ENCODE data around the gene NOX1.

NOX1 gene

GRCh38 chrX:100864657-100865391 lies 9.3 kb downstream of the NOX1 start:
- Histone ChIP-seq H3K9ac (ENCODE audit: low read depth, low read length) (no peak overlapping the region), H3K27ac (ENCODE audit: low read length) (no peak overlapping the region), H3K4me1 (ENCODE audit: insufficient read depth, low read length) (no peaks in the 10 kb centered on the region), H3K27me3 (ENCODE audit: insufficient read depth, low read length) (no peaks in the 10 kb centered on the region), H3K9me3 (ENCODE audit: insufficient read depth, low read depth, low read length) (no peaks in the 10 kb centered on the region), H3K36me3 (ENCODE audit: insufficient read depth, low read depth, low read length) (no peaks in the 10 kb centered on the region), H3K4me3 (ENCODE audit: low read length) (no peak overlapping the region)

- H3K27ac ChIP-seq (ENCODE audit: low read length): no peak overlapping the region
- H3K9ac ChIP-seq (ENCODE audit: low read depth, low read length): no peak overlapping the region
- H3K4me3 ChIP-seq (ENCODE audit: low read length): no peak overlapping the region
- H3K4me1 ChIP-seq (ENCODE audit: insufficient read depth, low read length): no peaks in the 10 kb centered on the region
- H3K27me3 ChIP-seq (ENCODE audit: insufficient read depth, low read length): no peaks in the 10 kb centered on the region
- H3K9me3 ChIP-seq (ENCODE audit: insufficient read depth, low read depth, low read length): no peaks in the 10 kb centered on the region
- H3K36me3 ChIP-seq (ENCODE audit: insufficient read depth, low read depth, low read length): no peaks in the 10 kb centered on the region
Measured at GRCh38 chrX:100863326-100863864, 10.8 kb downstream of the NOX1 start.

- no peaks in the 10 kb centered on the region for H3K27me3 ChIP-seq (ENCODE audit: insufficient read depth, low read length)
- H3K9me3 ChIP-seq (ENCODE audit: insufficient read depth, low read depth, low read length): no peaks in the 10 kb centered on the region
- no peak overlapping the region for H3K27ac ChIP-seq (ENCODE audit: low read length)
- H3K4me3 ChIP-seq (ENCODE audit: low read length): no peak overlapping the region
- no peaks in the 10 kb centered on the region for H3K4me1 ChIP-seq (ENCODE audit: insufficient read depth, low read length)
- no peaks in the 10 kb centered on the region for H3K36me3 ChIP-seq (ENCODE audit: insufficient read depth, low read depth, low read length)
- H3K9ac ChIP-seq (ENCODE audit: low read depth, low read length): no peak overlapping the region
Measured at GRCh38 chrX:100852810-100853209, 21.3 kb downstream of the NOX1 start.

GRCh38 chrX:100850317-100850716 lies 23.8 kb downstream of the NOX1 start:
- H3K4me3 ChIP-seq (ENCODE audit: low read length): no peak overlapping the region
- H3K9me3 ChIP-seq (ENCODE audit: insufficient read depth, low read depth, low read length): no peaks in the 10 kb centered on the region

GRCh38 chrX:100831219-100831946 lies 42.8 kb downstream of the NOX1 start:
- no peaks in the 10 kb centered on the region for H3K27me3 ChIP-seq (ENCODE audit: insufficient read depth, low read length)
- no peaks in the 10 kb centered on the region for H3K9me3 ChIP-seq (ENCODE audit: insufficient read depth, low read depth, low read length)
- H3K4me3 ChIP-seq (ENCODE audit: low read length): no peak overlapping the region
- H3K9ac ChIP-seq (ENCODE audit: low read depth, low read length): no peak overlapping the region
- H3K27ac ChIP-seq (ENCODE audit: low read length): no peak overlapping the region
- H3K36me3 ChIP-seq (ENCODE audit: insufficient read depth, low read depth, low read length): peaks cover 79% of the 10 kb centered on the region
- H3K4me1 ChIP-seq (ENCODE audit: insufficient read depth, low read length): no peaks in the 10 kb centered on the region

More at GRCh38 chrX:100850317-100850716, 23.8 kb downstream of the NOX1 start:
- Histone ChIP-seq H3K27me3 (ENCODE audit: insufficient read depth, low read length) (no peaks in the 10 kb centered on the region), H3K4me1 (ENCODE audit: insufficient read depth, low read length) (no peaks in the 10 kb centered on the region), H3K27ac (ENCODE audit: low read length) (no peak overlapping the region), H3K9ac (ENCODE audit: low read depth, low read length) (no peak overlapping the region), H3K36me3 (ENCODE audit: insufficient read depth, low read depth, low read length) (no peaks in the 10 kb centered on the region)

- no peak overlapping the region for H3K27ac ChIP-seq (ENCODE audit: low read length)
- peaks cover 85% of the 10 kb centered on the region for H3K36me3 ChIP-seq (ENCODE audit: insufficient read depth, low read depth, low read length)
- no peak overlapping the region for H3K9ac ChIP-seq (ENCODE audit: low read depth, low read length)
Measured at GRCh38 chrX:100830547-100830946, 43.6 kb downstream of the NOX1 start.

GRCh38 chrX:100830143-100830542 lies 44.0 kb downstream of the NOX1 start:
- H3K9ac ChIP-seq (ENCODE audit: low read depth, low read length): no peak overlapping the region
- H3K27ac ChIP-seq (ENCODE audit: low read length): no peak overlapping the region
- no peaks in the 10 kb centered on the region for H3K9me3 ChIP-seq (ENCODE audit: insufficient read depth, low read depth, low read length)
- no peaks in the 10 kb centered on the region for H3K27me3 ChIP-seq (ENCODE audit: insufficient read depth, low read length)
- peaks cover 86% of the 10 kb centered on the region for H3K36me3 ChIP-seq (ENCODE audit: insufficient read depth, low read depth, low read length)
- no peak overlapping the region for H3K4me3 ChIP-seq (ENCODE audit: low read length)
- no peaks in the 10 kb centered on the region for H3K4me1 ChIP-seq (ENCODE audit: insufficient read depth, low read length)

More at GRCh38 chrX:100830547-100830946, 43.6 kb downstream of the NOX1 start:
- H3K9me3 ChIP-seq (ENCODE audit: insufficient read depth, low read depth, low read length): no peaks in the 10 kb centered on the region
- H3K4me1 ChIP-seq (ENCODE audit: insufficient read depth, low read length): no peaks in the 10 kb centered on the region
- no peak overlapping the region for H3K4me3 ChIP-seq (ENCODE audit: low read length)
- H3K27me3 ChIP-seq (ENCODE audit: insufficient read depth, low read length): no peaks in the 10 kb centered on the region

- no peaks in the 10 kb centered on the region for H3K4me1 ChIP-seq (ENCODE audit: insufficient read depth, low read length)
- no peak overlapping the region for H3K4me3 ChIP-seq (ENCODE audit: low read length)
- H3K27me3 ChIP-seq (ENCODE audit: insufficient read depth, low read length): no peaks in the 10 kb centered on the region
- H3K27ac ChIP-seq (ENCODE audit: low read length): no peak overlapping the region
- H3K36me3 ChIP-seq (ENCODE audit: insufficient read depth, low read depth, low read length): peaks cover 89% of the 10 kb centered on the region
- H3K9me3 ChIP-seq (ENCODE audit: insufficient read depth, low read depth, low read length): no peaks in the 10 kb centered on the region
- no peak overlapping the region for H3K9ac ChIP-seq (ENCODE audit: low read depth, low read length)
Measured at GRCh38 chrX:100829730-100830129, 44.4 kb downstream of the NOX1 start.

- peaks cover 11% of the 10 kb centered on the region; the same call in 1 of the 2 replicates for H3K27me3 ChIP-seq (ENCODE audit: insufficient read depth, low read length)
- H3K9me3 ChIP-seq (ENCODE audit: insufficient read depth, low read depth, low read length): no peaks in the 10 kb centered on the region
- H3K27ac ChIP-seq (ENCODE audit: low read length): peak within 1 kb of the TSS; percentile 36
- H3K9ac ChIP-seq (ENCODE audit: low read depth, low read length): peak within 1 kb of the TSS; percentile 90; the same call in 1 of the 2 replicates
- peaks cover 30% of the 10 kb centered on the region for H3K36me3 ChIP-seq (ENCODE audit: insufficient read depth, low read depth, low read length)
- peak within 1 kb of the TSS; percentile 99 for H3K4me3 ChIP-seq (ENCODE audit: low read length)
- H3K4me1 ChIP-seq (ENCODE audit: insufficient read depth, low read length): no peaks in the 10 kb centered on the region
Measured at GRCh38 chrX:100819837-100820666, 54.1 kb downstream of the NOX1 start, which contains the start of gene CSTF2. TSS of gene CSTF2 (plus strand) at chrX:100820391. CDS start at chrX:100820417, 26 bp downstream.

GRCh38 chrX:100819534-100819836 lies 54.7 kb downstream of the NOX1 start:
- H3K36me3 ChIP-seq (ENCODE audit: insufficient read depth, low read depth, low read length): peaks cover 25% of the 10 kb centered on the region
- H3K9ac ChIP-seq (ENCODE audit: low read depth, low read length): peak overlapping the region; percentile 90; the same call in 1 of the 2 replicates
- no peak overlapping the region for H3K27ac ChIP-seq (ENCODE audit: low read length)
- no peaks in the 10 kb centered on the region for H3K9me3 ChIP-seq (ENCODE audit: insufficient read depth, low read depth, low read length)
- H3K4me3 ChIP-seq (ENCODE audit: low read length): peak overlapping the region; percentile 99
- H3K27me3 ChIP-seq (ENCODE audit: insufficient read depth, low read length): peaks cover 11% of the 10 kb centered on the region; the same call in 1 of the 2 replicates
- H3K4me1 ChIP-seq (ENCODE audit: insufficient read depth, low read length): no peaks in the 10 kb centered on the region

- Histone ChIP-seq H3K4me3 (ENCODE audit: low read length) (no peak overlapping the region), H3K36me3 (ENCODE audit: insufficient read depth, low read depth, low read length) (peaks cover 4% of the 10 kb centered on the region; the same call in 1 of the 2 replicates), H3K27ac (ENCODE audit: low read length) (no peak overlapping the region), H3K9me3 (ENCODE audit: insufficient read depth, low read depth, low read length) (no peaks in the 10 kb centered on the region), H3K4me1 (ENCODE audit: insufficient read depth, low read length) (no peaks in the 10 kb centered on the region; the same call in 1 of the 2 replicates), H3K9ac (ENCODE audit: low read depth, low read length) (no peak overlapping the region), H3K27me3 (ENCODE audit: insufficient read depth, low read length) (peaks cover 11% of the 10 kb centered on the region; the same call in 1 of the 2 replicates)
Measured at GRCh38 chrX:100817340-100817739, 56.8 kb downstream of the NOX1 start.
